GM12878 (cell line): ENCODE measurements around the gene PLXNB2. TPM values are rescaled to one million over a fixed set of nuclear protein-coding genes. Genes with fewer than 3 reads are reported as not detected.

Experiments
- ATAC-seq: fragments of 200-7000 bp; cut with Tn5 transposase; 3 replicates; pipeline ENCODE4 v1.9.1; 2020; ENCODE audit warnings: mild to moderate bottlenecking, moderate library complexity
- BruUV-seq: library from RNA; stranded (reverse); fragments of 400-500 nt; replicated peaks from 2 replicates; lab custom pipeline; 2021; lab: Mats Ljungman, UMichigan
- CTCF ChIA-PET: fragments of 300-600 bp; sonication (Branson Sonifier 250); formaldehyde crosslinking; extraction: SDS; loops from one replicate; lab custom pipeline; 2021; ENCODE audit warnings: inconsistent platforms; lab: Yijun Ruan, JAX
- POLR2A ChIA-PET: fragments of 350-600 bp; formaldehyde crosslinking; extraction: SDS; loops from one replicate; lab custom pipeline; 2021; ENCODE audit warnings: inconsistent platforms; lab: Charles Lee
- RAD21 ChIA-PET: fragments of 300-600 bp; sonication (Branson Sonifier 250); formaldehyde crosslinking; loops from one replicate; lab custom pipeline; 2023; ENCODE audit warnings: antibody characterized with exemption; ENCODE audit not compliant: unreplicated experiment; lab: Charles Lee
- SMC1A ChIA-PET: fragments of 300-600 bp; sonication (Branson Sonifier 250); formaldehyde crosslinking; loops from one replicate; lab custom pipeline; 2023; ENCODE audit not compliant: unreplicated experiment, uncharacterized antibody; lab: Charles Lee
- DNase-seq: peaks from one replicate; pipeline ENCODE4 v3.0.0-alpha.2; 2011; ENCODE audit warnings: low read depth, low spot score
- FAIRE-seq: peaks from 3 replicates; lab custom pipeline; 2011; peaks lifted over from hg19 to GRCh38; lab: Jason Lieb, UNC
- H2AFZ ChIP-seq: 2 replicates; pipeline ENCODE4 v1.6.0; 2011; ENCODE audit warnings: low read depth, low read length, control low read depth; ENCODE audit not compliant: control insufficient read depth
- H3K27ac ChIP-seq: 2 replicates; pipeline ENCODE4 v1.5.1; 2011; ENCODE audit warnings: control low read depth; ENCODE audit not compliant: control insufficient read depth, insufficient read depth
- H3K27me3 ChIP-seq, 2 experiments: replicated peaks in 1 of 2; 2 replicates each; pipeline versions ENCODE4 v1.6.0 to v1.6.1; 2011; ENCODE audit warnings: low read length in 1 of 2; ENCODE audit not compliant: control insufficient read depth in 2 of 2, insufficient read depth in 2 of 2
- H3K36me3 ChIP-seq, 2 experiments: 2 replicates each; pipeline ENCODE4 v1.5.1; 2011; ENCODE audit warnings: low read length in 1 of 2; ENCODE audit not compliant: control insufficient read depth in 2 of 2, insufficient read depth in 2 of 2
- H3K4me1 ChIP-seq: 2 replicates; pipeline ENCODE4 v1.6.1; 2011; ENCODE audit warnings: mild to moderate bottlenecking, low read length, moderate library complexity, mixed read lengths; ENCODE audit not compliant: control insufficient read depth, insufficient read depth
- H3K4me2 ChIP-seq: 2 replicates; pipeline ENCODE4 v1.6.0; 2011; ENCODE audit warnings: control low read depth; ENCODE audit not compliant: control insufficient read depth, insufficient read depth
- H3K4me3 ChIP-seq: fragments of 200-600 bp; sonication (generic); 2 replicates; pipeline ENCODE4 v1.5.1; 2016
- H3K79me2 ChIP-seq: 2 replicates; pipeline ENCODE4 v1.6.0; 2011; ENCODE audit warnings: low read length; ENCODE audit not compliant: control insufficient read depth, insufficient read depth
- H3K9ac ChIP-seq: 2 replicates; pipeline ENCODE4 v1.8.0; 2011; ENCODE audit warnings: low read length, control low read depth, mixed read lengths; ENCODE audit not compliant: control insufficient read depth, insufficient read depth
- H3K9me3 ChIP-seq: replicated peaks from 3 replicates; pipeline ENCODE4 v1.5.1; 2011; ENCODE audit warnings: mild to moderate bottlenecking, low read length; ENCODE audit not compliant: control insufficient read depth, insufficient read depth
- H4K20me1 ChIP-seq: 2 replicates; pipeline ENCODE4 v1.6.0; 2011; ENCODE audit not compliant: control insufficient read depth, insufficient read depth
- ATF2 ChIP-seq: IDR thresholded peaks from 2 replicates; pipeline ENCODE4 v1.6.1; 2012; ENCODE audit warnings: low read length, inconsistent platforms
- BCLAF1 ChIP-seq: fragments of 450-650 bp; IDR thresholded peaks from 2 replicates; pipeline ENCODE4 v1.6.1; 2017; ENCODE audit warnings: antibody characterized with exemption, mild to moderate bottlenecking, moderate library complexity
- BHLHE40 ChIP-seq, 2 experiments: fragments of 450-650 bp in 1 of 2; IDR thresholded peaks; 2 replicates each; pipeline ENCODE4 v1.6.1; 2011 to 2017; ENCODE audit warnings: low read depth in 2 of 2, borderline replicate concordance in 1 of 2, improper control_type of control experiment in 1 of 2, low read length in 1 of 2, mild to moderate bottlenecking in 1 of 2
- BRCA1 ChIP-seq: IDR thresholded peaks from 2 replicates; pipeline ENCODE4 v1.6.1; 2011; ENCODE audit warnings: low read depth, low read length, improper control_type of control experiment
- HCFC1 ChIP-seq: fragments of 150-350 bp; IDR thresholded peaks from 2 replicates; pipeline ENCODE4 v1.6.1; 2014; ENCODE audit warnings: low read length
- HDAC2 ChIP-seq: fragments of 200-600 bp; sonication (generic); IDR thresholded peaks from 2 replicates; pipeline ENCODE4 v1.6.1; 2017
- HDAC6 ChIP-seq: fragments of 200-600 bp; sonication (generic); IDR thresholded peaks from one replicate; pipeline ENCODE4 v1.8.0; 2017; ENCODE audit warnings: antibody characterized with exemption; ENCODE audit not compliant: unreplicated experiment
- PAX5 ChIP-seq: IDR thresholded peaks from 2 replicates; pipeline ENCODE4 v1.6.1; 2011; ENCODE audit warnings: low read depth, low read length, borderline replicate concordance
- PML ChIP-seq: IDR thresholded peaks from 2 replicates; pipeline ENCODE4 v1.6.1; 2012; ENCODE audit warnings: low read length, inconsistent platforms
- RFX5 ChIP-seq: IDR thresholded peaks from 2 replicates; pipeline ENCODE4 v1.6.1; 2011; ENCODE audit warnings: low read depth, low read length, improper control_type of control experiment
- USF1 ChIP-seq: IDR thresholded peaks from 2 replicates; pipeline ENCODE4 v1.6.1; 2011; ENCODE audit warnings: borderline replicate concordance, low read depth, mild to moderate bottlenecking, moderate library complexity, mixed read lengths, low read length; ENCODE audit not compliant: insufficient read depth; ENCODE audit errors: extremely low read length
- ZNF24 ChIP-seq: fragments of 450-650 bp; IDR thresholded peaks from 2 replicates; pipeline ENCODE4 v1.6.1; 2017; ENCODE audit warnings: antibody characterized with exemption, mild to moderate bottlenecking
- ZZZ3 ChIP-seq: IDR thresholded peaks from 2 replicates; pipeline ENCODE4 v1.6.1; 2011; ENCODE audit warnings: low read depth; ENCODE audit not compliant: control insufficient read depth, insufficient read length
- WGBS: methylation state at CpG from one replicate; pipeline ENCODE4 v1.1.6; 2016; ENCODE audit warnings: low lambda C conversion rate; ENCODE audit not compliant: insufficient replicate concordance, insufficient coverage; ENCODE audit errors: missing lambda C conversion rate; 5-methylcytosine and 5-hydroxymethylcytosine counted together
- in situ Hi-C: fragments of 300-500 bp; cut with MboI; formaldehyde crosslinking; loops from 9 replicates; pipeline ENCODE4 v1.14.3; 2018; ENCODE audit warnings: mixed read lengths
- intact Hi-C: fragments of 100-400 bp; cut with micrococcal nuclease; formaldehyde crosslinking; loops from one replicate; pipeline ENCODE4 v1.14.2; 2022; ENCODE audit not compliant: unreplicated experiment
- polyA plus RNA-seq, 11 experiments: library from polyadenylated mRNA; depleted of rRNA in 4 of 11; unstranded in 6 of 11; stranded (reverse) in 5 of 11; fragments of >200 nt; fragmentation: Nextera tagmentation in 4 of 11; fragmentation: Illumina TruSeq in 1 of 11; extraction: Ambion mirVana in 4 of 11; extraction: Trizol in 1 of 11; gene quantifications; 1 replicate in 1 of 11; 2 replicates in 10 of 11; pipeline versions ENCODE4 v1.2.1 to v1.2.3, GENCODE V29; 2011 to 2016; ENCODE audit warnings: inconsistent platforms in 2 of 11, missing spikeins in 2 of 11, low read depth in 1 of 11
- total RNA-seq, 4 experiments: library from RNA; depleted of rRNA in 3 of 4; stranded (reverse); fragments of >200 nt in 3 of 4; fragmentation: Illumina TruSeq in 1 of 4; extraction: Trizol in 1 of 4; gene quantifications; 2 replicates each; pipeline versions ENCODE4 v1.2.1 to v1.2.3, GENCODE V29; 2013 to 2021

The PLXNB2 gene
- total and polyA plus RNA-seq, 10 of the 15 experiments (the other 5 are each of a cell fraction or from before 2014, with no cell fraction given): 0.68 to 134 (median 41.9) TPM

- no peak overlapping the region for H3K4me3 ChIP-seq
- no peak overlapping the region for H3K27ac ChIP-seq
- ChIA-PET CTCF (interaction anchor here (1.6 kb wide), 1 partner anchor 46 kb away, joined by 3 read pairs; no protein-coding TSS in a partner anchor), RAD21 (interaction anchor here (0.6 to 0.9 kb wide), 2 partner anchors 26 to 35 kb away, joined by 3 read pairs; no protein-coding TSS in a partner anchor), SMC1A (no interaction called here), POLR2A (no interaction called here)
- FAIRE-seq (no peak), DNase-seq (no peak), ATAC-seq (no peak)
- BruUV-seq: no TSS peak
- intact Hi-C loops (no loop called here), in situ Hi-C loops (no loop called here)
- no peak overlapping the region for H3K9ac ChIP-seq
- H3K27me3 ChIP-seq: no peaks in the 10 kb centered on the region
- no peaks in the 10 kb centered on the region for H3K9me3 ChIP-seq
- H3K4me2 ChIP-seq: no peak overlapping the region
- 89% methylated on average over 13 of the region's 38 CpGs for WGBS
- no peaks in the 10 kb centered on the region for H3K4me1 ChIP-seq
- TF ChIP-seq ATF2: no peak
- TF ChIP-seq HDAC2: no peak
- TF ChIP-seq BRCA1: no peak
- TF ChIP-seq PAX5: no peak
- no peak for TF ChIP-seq RFX5
- no peak for TF ChIP-seq BCLAF1
- TF ChIP-seq HCFC1: no peak
- TF ChIP-seq PML: no peak
- TF ChIP-seq HDAC6: no peak
- no peak for TF ChIP-seq BHLHE40 (IDR thresholded peaks at IDR 0.05; ENCODE audit: borderline replicate concordance in 1 of 2, low read depth in 2 of 2, low read length in 1 of 2)
- TF ChIP-seq ZNF24: no peak
- no peak for TF ChIP-seq USF1
- TF ChIP-seq ZZZ3: no peak
- H3K79me2 ChIP-seq: no peaks in the 10 kb centered on the region
- no peak overlapping the region for H2AFZ ChIP-seq
- H4K20me1 ChIP-seq: no peaks in the 10 kb centered on the region
- peaks cover 0 to 45% of the 10 kb centered on the region in 2 experiments; a peak in 3 of 4 replicates for H3K36me3 ChIP-seq
Observed at GRCh38 chr22:50280022-50280707, 27.3 kb downstream of the PLXNB2 start.
